NK-92 (cell line): ENCODE results near the gene FNDC3B.
"Not testable (repeated sequence)": the region's sequence is repeated elsewhere in the genome, so short reads cannot be mapped to it uniquely, and the experiment has no call there.

Source experiments
- DNase-seq: peaks from one replicate; lab custom pipeline; 2025; ENCODE audit not compliant: unreplicated experiment; lab: John Stamatoyannopoulos, UW

Gene FNDC3B

DNA sequence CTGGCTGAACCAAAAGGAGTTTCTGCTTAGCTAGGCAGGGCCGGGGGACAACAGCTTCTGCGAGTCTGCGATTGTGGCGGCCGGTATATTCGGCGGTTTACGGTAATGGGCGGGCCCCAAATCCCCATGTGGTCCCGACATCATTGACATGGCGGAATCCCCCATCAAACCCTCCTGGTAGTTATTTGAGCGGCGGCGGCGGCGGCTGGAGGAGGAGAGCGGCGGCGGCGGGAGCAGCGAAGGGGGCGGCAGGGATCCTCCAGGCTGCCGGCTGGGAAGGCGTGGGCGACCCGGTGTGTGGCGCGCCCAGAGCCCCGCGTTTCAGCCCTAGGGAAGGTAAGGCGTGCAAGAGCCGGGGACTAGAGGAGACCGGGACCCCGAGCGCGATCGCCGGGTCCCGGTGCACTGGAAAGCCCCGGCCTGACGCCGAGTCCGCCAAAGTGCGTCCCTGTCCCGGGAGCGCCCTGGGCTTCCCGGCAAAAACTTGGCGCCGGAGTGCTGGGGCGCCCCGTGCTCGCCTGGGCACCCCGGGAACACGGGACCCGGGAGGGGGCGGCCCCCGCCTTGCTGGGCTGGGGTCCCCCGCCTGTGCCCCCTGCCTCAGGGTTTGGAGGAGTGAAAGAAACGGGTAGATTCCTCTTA, at the start of gene FNDC3B:
FNDC3B (plus strand) TSS at position 143 of the 642 bp plus-strand sequence. CDS start 72,902 bp downstream, outside the sequence.
- DNase-seq: peak; percentile 54

DNA sequence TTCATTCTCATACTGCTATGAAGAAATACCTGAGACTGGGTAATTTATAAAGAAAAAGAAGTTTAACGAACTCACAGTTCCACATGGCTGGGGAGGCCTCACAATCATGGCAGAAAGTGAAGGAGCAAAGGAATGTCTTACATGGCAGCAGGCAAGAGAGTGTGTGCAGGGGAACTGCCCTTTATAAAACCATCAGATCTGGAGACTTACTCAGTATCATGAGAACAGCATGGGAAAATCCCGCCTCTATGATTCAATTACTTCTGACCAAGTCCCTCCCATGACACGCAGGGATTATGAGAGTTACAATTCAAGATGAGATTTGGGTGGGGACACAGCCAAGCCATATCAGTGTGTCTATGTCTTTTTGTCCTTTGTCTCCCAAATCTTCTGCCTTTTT, 49.1 kb upstream of the FNDC3B start:
- not testable (repeated sequence) for DNase-seq

- DNase-seq: no peak
Measured at GRCh38 chr3:171991166-171991565, 48.2 kb upstream of the FNDC3B start.

GRCh38 chr3:171994646-171995428, 44.5 kb upstream of the FNDC3B start:
- no peak for DNase-seq

- no peak for DNase-seq
Measured at GRCh38 chr3:171995486-171995885, 43.9 kb upstream of the FNDC3B start.

DNA sequence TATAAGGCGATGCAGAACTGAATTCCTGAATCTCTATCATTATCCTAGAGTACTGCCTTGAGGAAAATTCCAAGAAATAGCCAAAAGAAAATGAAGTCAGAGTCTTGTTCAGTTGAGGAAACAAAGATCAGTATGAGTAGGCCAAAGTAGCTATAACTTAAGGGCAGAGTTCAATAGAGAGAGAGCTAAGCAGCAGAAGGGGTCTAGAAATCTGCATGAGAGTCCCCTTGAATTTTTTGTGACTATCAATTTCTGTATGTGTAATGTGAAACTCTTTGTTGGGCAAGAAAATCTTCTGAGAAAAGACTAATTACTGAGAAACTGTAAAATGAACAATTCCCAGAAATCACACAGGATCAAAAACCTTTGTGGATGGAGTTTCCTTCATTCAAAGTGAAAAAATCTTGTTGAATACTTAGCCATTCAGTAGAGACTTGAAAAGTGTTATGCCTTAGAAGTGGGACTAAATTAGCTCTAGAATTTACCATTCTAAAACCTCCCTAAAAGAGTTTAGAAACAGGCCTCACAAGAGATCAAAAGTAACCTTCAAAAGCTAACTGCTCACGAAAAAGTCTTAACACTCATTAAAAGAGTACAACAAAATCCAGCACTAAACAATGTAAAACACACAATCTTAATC, 43.1 kb upstream of the FNDC3B start:
- no peak for DNase-seq

DNA sequence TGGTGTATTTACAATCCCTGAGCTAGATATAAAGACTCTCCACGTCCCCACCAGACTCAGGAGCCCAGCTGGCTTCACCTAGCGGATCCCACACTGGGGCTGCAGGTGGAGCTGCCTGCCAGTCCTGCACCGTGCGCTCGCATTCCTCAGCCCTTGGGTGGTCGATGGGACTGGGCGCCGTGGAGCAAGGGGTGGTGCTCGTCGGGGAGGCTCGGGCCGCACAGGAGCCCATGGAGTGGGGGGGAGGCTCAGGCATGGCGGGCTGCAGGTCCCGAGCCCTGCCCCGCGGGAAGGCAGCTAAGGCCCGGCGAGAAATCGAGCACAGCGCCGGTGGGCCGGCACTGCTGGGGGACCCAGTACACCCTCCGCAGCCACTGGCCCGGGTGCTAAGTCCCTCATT, 40.6 kb upstream of the FNDC3B start:
- not testable (repeated sequence) for DNase-seq

DNA sequence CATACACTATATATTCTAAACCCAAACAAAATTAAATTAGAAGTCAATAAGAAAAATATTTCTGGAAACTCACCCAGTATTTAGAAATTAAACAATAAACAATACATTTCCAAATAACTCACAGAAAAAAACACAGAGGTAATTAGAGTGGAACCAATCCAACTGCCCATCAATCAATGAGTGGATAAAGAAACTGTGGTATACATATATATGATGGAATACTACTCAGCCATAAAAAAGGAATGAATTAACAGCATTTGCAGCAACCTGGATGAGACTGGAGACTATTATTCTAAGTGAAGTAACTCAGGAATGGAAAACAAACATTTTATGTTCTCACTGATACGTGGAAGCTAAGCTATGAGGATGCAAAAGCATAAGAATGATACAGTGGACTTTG, 37.8 kb upstream of the FNDC3B start:
- DNase-seq: not testable (repeated sequence)

DNA sequence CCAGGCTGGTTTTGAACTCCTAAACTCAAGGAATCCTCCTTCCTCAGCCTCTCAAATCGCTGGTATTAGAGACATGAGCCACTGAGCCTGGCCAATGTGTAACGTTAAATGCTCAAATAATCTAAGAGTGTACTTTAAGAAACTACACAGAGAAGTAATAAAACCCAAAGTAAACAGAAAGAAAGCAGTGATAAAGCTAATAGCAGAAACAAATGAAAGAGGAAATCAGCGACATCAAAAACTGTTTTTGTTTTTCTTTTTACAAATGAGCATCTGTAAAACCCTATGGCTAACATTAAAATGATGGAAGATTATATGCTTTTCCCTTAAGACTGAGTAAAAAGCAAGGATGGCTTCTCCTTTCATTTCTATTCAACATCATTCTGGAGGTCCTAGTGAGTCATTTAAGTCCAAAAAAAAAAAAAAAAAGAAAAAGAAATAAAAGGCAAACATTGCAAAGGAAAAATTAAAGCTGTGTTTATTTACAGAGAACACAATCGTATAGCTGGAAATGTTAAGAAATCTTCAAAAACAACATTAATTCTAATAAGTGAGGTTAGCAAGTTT, 36.8 kb upstream of the FNDC3B start:
- DNase-seq: no peak

- DNase-seq: no peak
Measured at GRCh38 chr3:172003146-172003545, 36.2 kb upstream of the FNDC3B start.

DNA sequence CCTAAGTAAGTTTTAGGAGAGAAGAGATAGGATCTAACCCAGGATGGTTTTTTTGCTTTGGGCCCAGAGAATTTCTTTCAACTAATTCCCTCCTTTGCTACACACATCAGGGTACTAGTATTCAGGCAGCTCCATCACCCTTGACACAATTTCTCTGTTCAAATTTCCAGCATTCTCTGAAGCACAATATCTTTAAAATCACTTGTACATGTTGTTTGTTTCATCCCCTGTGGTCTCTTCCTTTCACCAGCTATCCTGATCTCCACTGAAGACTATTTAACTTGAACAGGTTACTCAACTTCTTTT, 32.4 kb upstream of the FNDC3B start:
- DNase-seq: no peak

GRCh38 chr3:172009803-172010202, 29.6 kb upstream of the FNDC3B start:
- DNase-seq: no peak

- no peak for DNase-seq
Measured at GRCh38 chr3:172012775-172013174, 26.6 kb upstream of the FNDC3B start.

DNA sequence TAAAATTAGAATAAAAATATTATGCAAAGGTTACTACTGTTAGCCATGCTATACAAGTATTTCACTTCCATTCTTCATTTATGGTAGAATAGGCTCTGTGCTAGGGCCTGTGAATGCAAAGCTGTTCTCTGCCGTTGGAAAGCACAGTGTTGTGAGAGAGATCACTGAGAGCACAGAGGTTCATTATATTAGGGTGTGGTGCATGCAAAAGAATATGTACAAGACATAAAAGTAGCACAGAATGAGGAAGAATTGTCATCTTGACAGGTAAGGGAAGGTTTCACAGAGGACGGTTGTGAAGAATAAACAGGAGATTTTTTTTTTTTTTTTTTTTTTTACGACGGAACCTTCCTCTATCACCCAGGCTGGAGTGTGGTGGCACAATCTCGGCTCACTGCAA, 25.2 kb upstream of the FNDC3B start:
- DNase-seq: no peak

GRCh38 chr3:172018364-172018763, 21.0 kb upstream of the FNDC3B start:
- no peak for DNase-seq

DNA sequence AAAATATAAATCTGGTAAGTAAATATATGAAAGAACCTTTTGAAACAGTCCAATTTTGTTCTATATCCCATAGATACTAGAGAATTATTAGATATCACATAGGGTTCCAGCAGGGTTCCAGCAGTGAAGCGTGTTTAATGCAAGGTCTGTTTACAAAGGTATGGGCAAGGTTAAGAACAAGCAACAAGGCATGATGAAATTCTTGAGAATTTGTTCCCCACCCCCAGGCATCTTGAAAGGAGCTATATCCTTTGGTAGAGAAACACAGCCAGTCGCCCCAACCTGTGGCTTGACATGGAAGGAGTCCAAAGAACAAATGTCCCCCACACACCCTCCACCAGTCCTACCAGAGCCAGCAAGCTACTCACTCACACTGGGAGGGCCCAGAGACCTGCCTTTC, 18.6 kb upstream of the FNDC3B start:
- no peak for DNase-seq

- DNase-seq: no peak
Measured at GRCh38 chr3:172021164-172021563, 18.2 kb upstream of the FNDC3B start.

GRCh38 chr3:172021859-172022258, 17.5 kb upstream of the FNDC3B start:
- DNase-seq: no peak

DNA sequence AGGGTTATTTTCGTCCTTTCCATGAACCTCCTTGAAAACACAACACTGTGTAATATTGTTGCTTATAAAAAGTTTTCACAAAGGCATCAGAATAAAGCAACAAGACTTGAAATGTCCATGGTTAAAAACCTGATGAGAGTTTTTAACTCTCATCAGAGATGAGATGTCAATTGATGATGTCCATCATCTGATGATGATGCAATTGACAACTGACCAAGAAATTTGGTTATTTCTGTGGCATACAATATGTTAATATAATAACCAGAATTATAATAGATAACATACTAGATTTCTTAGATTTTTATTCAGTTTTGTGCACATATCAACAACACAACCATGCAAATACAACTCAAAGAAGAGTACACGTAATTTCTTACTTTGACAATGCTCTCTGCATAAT, 15.5 kb upstream of the FNDC3B start:
- no peak for DNase-seq

DNA sequence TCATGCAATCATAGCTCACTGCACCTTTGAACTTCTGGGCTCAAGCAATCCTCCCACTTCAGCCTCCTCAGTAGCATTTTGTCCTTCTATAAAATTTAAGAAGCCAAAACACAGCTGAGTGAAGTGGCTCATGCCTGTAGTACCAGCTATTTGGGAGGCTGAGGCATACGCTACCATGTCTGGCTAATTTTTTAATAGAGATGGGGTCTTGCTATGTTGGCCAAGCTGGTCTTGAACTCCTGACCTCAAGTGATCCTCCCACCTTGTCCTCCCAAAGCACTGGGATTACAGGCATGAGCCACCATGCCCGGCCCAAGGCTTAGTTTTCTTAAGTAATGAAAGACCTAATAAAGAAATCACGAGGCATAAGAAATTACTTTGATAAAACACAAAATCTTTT, 14.7 kb upstream of the FNDC3B start:
- DNase-seq: no peak

GRCh38 chr3:172029425-172030098, 9.8 kb upstream of the FNDC3B start:
- DNase-seq: no peak
